Muscle layer of duodenum (tissue), 2 donors: ENCODE data around the gene NDUFB7.
"Not testable (repeated sequence)": the region's sequence is repeated elsewhere in the genome, so short reads cannot be mapped to it uniquely, and the experiment has no call there.

Experiments used
- H3K27ac ChIP-seq: one replicate; pipeline ENCODE4 v1.7.0; 2013; ENCODE audit warnings: mild to moderate bottlenecking, low read length
- H3K27me3 ChIP-seq: one replicate; pipeline ENCODE4 v1.7.0; 2013; ENCODE audit warnings: low read depth, mild to moderate bottlenecking, control low read depth, low read length
- H3K36me3 ChIP-seq, 2 donors: one replicate each; pipeline ENCODE4 v1.7.0; 2013; ENCODE audit warnings: low read length in 2 of 2, control low read depth in 1 of 2, mild to moderate bottlenecking in 1 of 2; ENCODE audit not compliant: insufficient read depth in 2 of 2, control insufficient read depth in 1 of 2
- H3K4me1 ChIP-seq, 2 donors: one replicate each; pipeline ENCODE4 v1.7.0; 2013; ENCODE audit warnings: low read length in 2 of 2, mild to moderate bottlenecking in 2 of 2, control low read depth in 1 of 2, moderate library complexity in 1 of 2; ENCODE audit not compliant: insufficient read depth in 2 of 2, control insufficient read depth in 1 of 2
- H3K4me3 ChIP-seq, 2 donors: one replicate each; pipeline ENCODE4 v1.7.0; 2013; ENCODE audit warnings: low read length in 2 of 2, low read depth in 1 of 2, mild to moderate bottlenecking in 1 of 2
- H3K9me3 ChIP-seq, 2 donors: one replicate each; pipeline ENCODE4 v1.7.0; 2013; ENCODE audit warnings: low read length in 2 of 2, control low read depth in 1 of 2, mild to moderate bottlenecking in 1 of 2; ENCODE audit not compliant: control insufficient read depth in 1 of 2
- donor health status: healthy.

Gene NDUFB7

DNA sequence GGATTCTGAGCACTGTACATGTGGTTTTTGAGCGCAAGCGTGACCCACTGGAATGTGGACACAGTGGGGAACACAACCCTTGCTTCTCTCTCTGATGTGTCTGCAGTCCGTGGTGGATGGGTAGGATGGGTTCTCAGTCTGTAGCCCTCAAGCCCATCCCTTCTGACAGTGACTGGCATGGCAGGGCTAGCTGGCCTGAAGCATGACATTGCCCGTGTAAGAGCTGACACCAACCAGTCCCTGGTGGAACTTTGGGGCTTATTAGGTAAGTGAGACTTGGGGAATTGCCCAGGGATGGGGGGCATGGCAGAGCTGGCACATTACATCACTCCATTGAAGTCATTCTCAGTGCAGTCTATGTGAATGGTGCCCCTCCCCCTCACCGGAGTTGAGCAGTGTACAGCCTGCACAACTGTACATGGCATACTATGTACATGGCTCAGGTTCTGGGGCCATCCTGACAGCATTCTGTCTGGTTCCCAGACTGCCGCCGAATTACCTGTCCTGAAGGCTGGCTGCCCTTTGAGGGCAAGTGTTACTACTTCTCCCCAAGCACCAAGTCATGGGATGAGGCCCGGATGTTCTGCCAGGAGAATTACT is 27.8 kb upstream of the NDUFB7 start:
- H3K36me3 ChIP-seq: no peaks in the 10 kb centered on the region
- H3K27me3 ChIP-seq: no peaks in the 10 kb centered on the region
- no peaks in the 10 kb centered on the region for H3K4me1 ChIP-seq
- no peak overlapping the region for H3K27ac ChIP-seq
- peaks cover 0 to 9% of the 10 kb centered on the region in 2 donors for H3K9me3 ChIP-seq
- H3K4me3 ChIP-seq: no peak overlapping the region

DNA sequence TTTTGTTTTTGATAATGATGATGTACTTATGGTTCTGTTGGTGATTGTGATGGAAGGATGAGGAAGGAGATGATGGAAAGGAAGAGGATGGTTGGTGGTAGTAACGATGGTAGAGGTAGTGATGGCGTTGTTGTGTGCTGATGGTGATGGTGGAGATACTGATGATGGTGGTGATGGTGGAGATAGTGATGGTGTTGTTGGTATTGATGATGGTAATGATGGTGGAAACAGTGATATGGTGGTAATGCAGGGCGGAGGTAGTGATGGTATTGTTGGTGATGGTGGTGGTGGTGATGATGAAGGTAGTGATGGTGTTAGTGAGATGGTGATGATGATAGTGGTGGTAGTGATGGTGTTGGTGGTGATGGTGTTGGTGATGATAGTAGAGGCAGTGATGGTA is 23.7 kb upstream of the NDUFB7 start:
- Histone ChIP-seq H3K9me3 (no peaks in the 10 kb centered on the region), H3K27ac (no peak overlapping the region), H3K4me3 (no peak overlapping the region), H3K27me3 (no peaks in the 10 kb centered on the region), H3K4me1 (no peaks in the 10 kb centered on the region), H3K36me3 (no peaks in the 10 kb centered on the region)

DNA sequence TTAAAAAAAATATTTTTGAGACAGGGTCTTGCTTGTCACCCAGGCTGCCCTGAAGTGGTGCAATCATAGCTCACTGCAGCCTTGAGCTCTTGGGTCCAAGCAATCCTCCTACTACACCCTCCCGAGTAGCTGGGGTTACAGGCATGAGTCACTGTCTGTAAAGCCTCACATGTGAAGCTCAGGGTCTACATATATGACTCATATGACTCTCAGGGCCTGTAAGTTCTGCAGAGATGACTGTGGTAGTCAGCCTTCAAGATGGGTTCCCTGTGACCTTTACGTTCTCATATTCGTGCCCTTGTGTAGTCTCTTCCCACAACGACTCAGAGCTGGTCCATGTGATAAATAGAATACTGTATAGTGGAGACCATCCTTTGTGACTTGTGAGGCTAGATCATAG is 17.6 kb upstream of the NDUFB7 start:
- H3K4me1 ChIP-seq, H3K4me3 ChIP-seq, H3K27me3 ChIP-seq, H3K27ac ChIP-seq, H3K9me3 ChIP-seq, H3K36me3 ChIP-seq: not testable (repeated sequence)

DNA sequence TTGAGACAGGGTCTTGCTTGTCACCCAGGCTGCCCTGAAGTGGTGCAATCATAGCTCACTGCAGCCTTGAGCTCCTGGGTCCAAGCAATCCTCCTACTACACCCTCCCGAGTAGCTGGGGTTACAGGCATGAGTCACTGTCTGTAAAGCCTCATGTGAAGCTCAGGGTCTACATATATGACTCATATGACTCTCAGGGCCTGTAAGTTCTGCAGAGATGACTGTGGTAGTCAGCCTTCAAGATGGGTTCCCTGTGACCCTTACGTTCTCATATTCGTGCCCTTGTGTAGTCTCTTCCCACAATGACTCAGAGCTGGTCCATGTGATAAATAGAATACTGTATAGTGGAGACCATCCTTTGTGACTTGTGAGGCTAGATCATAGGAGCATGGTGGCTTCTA is 13.3 kb upstream of the NDUFB7 start:
- H3K9me3 ChIP-seq, H3K36me3 ChIP-seq, H3K27me3 ChIP-seq, H3K4me3 ChIP-seq, H3K4me1 ChIP-seq, H3K27ac ChIP-seq: not testable (repeated sequence)

DNA sequence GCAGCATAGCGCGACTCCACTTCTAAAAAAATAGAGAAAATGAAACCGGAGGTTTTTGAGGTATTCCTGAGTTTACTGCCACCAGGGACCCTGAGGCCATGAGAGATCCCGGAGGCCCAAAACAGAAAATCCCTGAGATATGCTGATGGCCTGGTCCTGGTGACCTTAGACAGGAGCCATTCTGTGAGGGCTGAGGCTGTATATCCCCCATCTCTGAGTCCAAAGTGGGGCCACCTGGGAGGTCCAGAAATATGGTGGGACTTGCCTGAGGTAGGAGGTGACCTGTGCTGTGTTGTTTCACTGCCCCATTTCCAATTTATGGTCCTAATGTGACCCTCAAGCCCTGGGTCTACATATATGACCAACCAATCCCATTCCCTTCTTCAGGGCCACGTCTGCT is 12.5 kb upstream of the NDUFB7 start:
- H3K4me3 ChIP-seq, H3K27me3 ChIP-seq, H3K4me1 ChIP-seq, H3K27ac ChIP-seq, H3K9me3 ChIP-seq, H3K36me3 ChIP-seq: not testable (repeated sequence)

DNA sequence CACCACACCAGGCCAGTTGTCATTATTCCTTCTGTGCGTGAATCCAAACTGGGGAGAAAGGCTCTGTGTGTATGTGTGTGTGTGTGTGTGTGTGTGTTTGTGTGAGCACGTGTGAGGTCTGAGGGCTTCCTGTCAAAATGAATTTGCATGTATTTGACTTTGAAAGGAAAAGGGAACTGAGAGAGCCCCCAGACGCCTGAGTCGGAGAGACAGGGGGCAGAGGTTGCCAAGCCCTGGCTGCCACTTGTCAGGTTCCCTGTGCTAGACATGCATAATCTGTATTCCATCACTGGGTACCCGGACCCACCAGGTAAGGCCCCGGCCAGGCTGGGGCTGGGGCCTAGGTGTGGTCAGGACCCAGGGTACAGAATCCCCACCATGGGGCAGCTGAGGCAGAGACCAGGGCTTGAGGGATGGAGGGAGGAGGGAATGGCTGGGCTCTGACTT is 11.1 kb upstream of the NDUFB7 start, which contains the start of gene CLEC17A:
CLEC17A (plus strand) TSS at position 191 of the 447 bp plus-strand sequence; CDS start at position 268, 77 bp downstream.
- Histone ChIP-seq H3K36me3 (no peaks in the 10 kb centered on the region), H3K4me1 (no peaks in the 10 kb centered on the region), H3K9me3 (no peaks in the 10 kb centered on the region), H3K27ac (no peak within 1 kb of the TSS), H3K4me3 (no peak within 1 kb of the TSS), H3K27me3 (no peaks in the 10 kb centered on the region)

DNA sequence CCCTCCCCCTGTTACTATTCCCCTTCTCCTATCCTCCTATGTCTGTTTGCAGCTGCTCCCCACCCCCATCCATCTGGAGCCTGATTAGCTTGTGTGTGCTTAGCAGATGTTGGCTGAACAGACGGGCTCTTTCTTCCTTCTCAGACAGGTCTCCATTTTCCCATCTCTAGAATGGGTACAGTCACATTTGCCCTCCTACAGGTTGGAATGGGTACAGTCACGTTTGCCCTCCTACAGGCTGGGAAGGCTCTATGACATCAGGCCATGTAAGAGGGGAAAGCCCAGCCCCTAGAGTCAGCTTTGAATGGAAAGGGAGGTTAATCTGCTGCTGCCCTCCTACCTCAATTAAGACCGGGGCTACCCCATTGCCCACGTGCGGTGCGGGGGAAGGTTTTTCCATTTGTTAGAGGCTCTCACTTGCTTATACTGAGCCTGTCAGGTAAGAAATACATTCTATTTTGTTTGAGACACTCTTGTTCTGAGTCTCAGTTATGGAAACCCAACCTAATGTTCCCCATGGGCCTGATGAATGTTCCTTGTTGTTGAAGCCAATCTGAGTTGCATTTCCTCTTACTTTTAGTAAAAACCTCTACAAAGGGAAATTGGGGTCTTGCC is 8.9 kb upstream of the NDUFB7 start:
- Histone ChIP-seq H3K4me3 (no peak overlapping the region), H3K27ac (no peak overlapping the region), H3K4me1 (no peaks in the 10 kb centered on the region), H3K9me3 (no peaks in the 10 kb centered on the region), H3K36me3 (no peaks in the 10 kb centered on the region), H3K27me3 (no peaks in the 10 kb centered on the region)

DNA sequence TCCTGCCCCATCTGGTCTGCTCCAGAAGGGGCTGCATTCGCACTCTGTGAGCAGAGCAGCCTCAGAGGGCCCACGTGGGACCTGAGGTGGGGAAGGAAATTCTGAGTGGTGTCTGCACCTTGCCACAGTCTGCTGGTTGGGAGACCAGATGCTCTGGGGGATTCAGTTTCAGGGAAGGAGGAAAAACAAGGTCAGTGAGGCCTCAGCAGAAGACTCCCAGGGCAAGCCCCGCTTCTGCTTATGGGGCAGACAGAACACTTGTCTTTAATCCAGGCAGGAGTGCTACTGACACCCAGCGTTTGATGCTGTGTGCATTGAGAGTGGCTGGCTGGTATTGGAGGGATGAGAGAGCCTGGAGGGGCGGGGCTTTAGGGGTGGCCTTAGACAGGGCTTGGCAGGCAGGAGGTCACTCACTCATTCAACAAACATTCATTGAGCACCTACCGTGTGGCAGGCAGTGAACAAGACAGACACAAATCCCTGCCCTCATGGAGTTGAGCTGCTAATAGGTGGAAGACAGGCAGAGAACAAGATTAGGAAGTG is 6.1 kb upstream of the NDUFB7 start:
- Histone ChIP-seq H3K27me3 (no peaks in the 10 kb centered on the region), H3K36me3 (no peaks in the 10 kb centered on the region), H3K4me3 (no peak overlapping the region), H3K4me1 (no peaks in the 10 kb centered on the region), H3K9me3 (no peaks in the 10 kb centered on the region), H3K27ac (no peak overlapping the region)

DNA sequence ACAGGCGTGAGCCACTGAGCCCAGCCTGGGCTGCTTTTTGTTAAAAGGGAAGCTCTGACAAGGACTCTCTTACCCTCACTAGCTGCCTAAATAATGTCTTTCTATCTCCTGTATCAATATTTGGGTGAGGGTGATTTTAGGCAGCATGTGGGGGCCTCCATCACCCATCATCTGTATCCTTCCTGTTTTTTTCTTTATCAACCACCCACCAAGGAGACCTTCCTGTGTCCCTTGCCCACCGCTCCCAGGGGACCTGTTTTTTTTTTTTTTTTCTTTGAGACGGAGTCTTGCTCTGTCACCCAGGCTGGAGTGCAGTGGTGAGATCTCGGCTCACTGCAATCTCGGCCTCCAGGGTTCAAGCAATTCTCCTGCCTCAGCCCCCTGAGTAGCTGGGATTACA is 5.4 kb upstream of the NDUFB7 start:
- H3K4me1 ChIP-seq: no peaks in the 10 kb centered on the region
- H3K27ac ChIP-seq: no peak overlapping the region
- no peaks in the 10 kb centered on the region for H3K36me3 ChIP-seq
- H3K27me3 ChIP-seq: no peaks in the 10 kb centered on the region
- H3K4me3 ChIP-seq: no peak overlapping the region
- no peaks in the 10 kb centered on the region for H3K9me3 ChIP-seq

DNA sequence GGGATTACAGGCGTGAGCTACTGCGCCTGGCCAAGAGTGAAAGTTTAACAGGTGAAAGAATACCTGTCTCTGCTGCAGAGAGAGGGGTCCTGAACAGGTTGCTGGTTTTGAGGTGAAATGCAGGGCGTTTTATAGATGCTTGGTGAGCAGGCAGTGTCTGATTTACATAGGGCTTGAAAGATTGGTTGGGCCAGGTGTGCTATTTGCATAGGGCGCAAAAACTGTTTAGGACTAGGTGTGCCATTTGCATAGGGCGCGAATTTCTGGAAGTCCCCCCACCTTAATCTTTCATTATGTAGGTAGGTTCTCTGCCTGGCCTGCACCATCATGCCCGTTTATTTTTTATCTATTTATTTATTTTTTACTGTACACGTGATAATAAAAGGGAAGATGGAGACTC is 4.5 kb upstream of the NDUFB7 start:
- H3K27ac ChIP-seq: no peak overlapping the region
- H3K4me3 ChIP-seq: no peak overlapping the region
- no peaks in the 10 kb centered on the region for H3K36me3 ChIP-seq
- peaks cover 0 to 3% of the 10 kb centered on the region in 2 donors for H3K4me1 ChIP-seq
- no peaks in the 10 kb centered on the region for H3K9me3 ChIP-seq
- no peaks in the 10 kb centered on the region for H3K27me3 ChIP-seq

DNA sequence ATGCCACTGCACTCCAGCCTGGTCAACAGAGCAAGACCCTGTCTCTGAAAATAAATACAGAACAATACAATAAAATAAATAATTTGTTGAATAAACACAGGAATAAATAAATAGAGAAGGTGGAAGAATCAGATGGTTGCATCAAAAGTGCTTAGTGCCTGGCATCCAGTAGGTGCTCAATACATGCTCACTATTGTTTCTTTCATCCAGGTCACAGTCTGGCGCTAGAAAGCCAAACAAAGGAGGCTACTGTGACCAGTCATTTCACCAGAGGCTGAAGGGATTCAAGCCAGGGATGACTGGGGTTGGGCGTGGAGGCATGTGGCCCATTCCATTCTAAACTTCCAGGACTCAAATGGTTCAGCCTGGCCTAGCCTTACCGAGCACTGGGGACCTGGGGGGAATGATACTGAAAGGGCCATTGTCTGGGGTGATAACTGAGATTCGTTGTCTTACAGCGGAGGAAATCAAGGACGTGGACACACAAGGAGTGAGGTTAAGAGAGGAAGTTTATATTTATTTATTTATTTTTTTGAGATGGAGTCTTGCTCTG is 3.6 kb upstream of the NDUFB7 start:
- Histone ChIP-seq H3K4me1 (peaks cover 9% of the 10 kb centered on the region in 2 donors), H3K36me3 (no peaks in the 10 kb centered on the region), H3K9me3 (no peaks in the 10 kb centered on the region), H3K4me3 (no peak overlapping the region), H3K27ac (no peak overlapping the region), H3K27me3 (no peaks in the 10 kb centered on the region)
